Epithelial cell of alveolus of lung (primary cell): ENCODE results near the gene RPL12. TPM values are rescaled to one million over a fixed set of nuclear protein-coding genes. Genes with fewer than 3 reads are reported as not detected.

Experiments used
- total RNA-seq: library from RNA; depleted of rRNA; stranded (reverse); fragments of >200 nt; gene quantifications from 2 replicates; pipeline ENCODE4 v1.2.1, GENCODE V29; 2015

The RPL12 gene
- total RNA-seq: 3,154 and 4,961 TPM in 2 replicates

DNA sequence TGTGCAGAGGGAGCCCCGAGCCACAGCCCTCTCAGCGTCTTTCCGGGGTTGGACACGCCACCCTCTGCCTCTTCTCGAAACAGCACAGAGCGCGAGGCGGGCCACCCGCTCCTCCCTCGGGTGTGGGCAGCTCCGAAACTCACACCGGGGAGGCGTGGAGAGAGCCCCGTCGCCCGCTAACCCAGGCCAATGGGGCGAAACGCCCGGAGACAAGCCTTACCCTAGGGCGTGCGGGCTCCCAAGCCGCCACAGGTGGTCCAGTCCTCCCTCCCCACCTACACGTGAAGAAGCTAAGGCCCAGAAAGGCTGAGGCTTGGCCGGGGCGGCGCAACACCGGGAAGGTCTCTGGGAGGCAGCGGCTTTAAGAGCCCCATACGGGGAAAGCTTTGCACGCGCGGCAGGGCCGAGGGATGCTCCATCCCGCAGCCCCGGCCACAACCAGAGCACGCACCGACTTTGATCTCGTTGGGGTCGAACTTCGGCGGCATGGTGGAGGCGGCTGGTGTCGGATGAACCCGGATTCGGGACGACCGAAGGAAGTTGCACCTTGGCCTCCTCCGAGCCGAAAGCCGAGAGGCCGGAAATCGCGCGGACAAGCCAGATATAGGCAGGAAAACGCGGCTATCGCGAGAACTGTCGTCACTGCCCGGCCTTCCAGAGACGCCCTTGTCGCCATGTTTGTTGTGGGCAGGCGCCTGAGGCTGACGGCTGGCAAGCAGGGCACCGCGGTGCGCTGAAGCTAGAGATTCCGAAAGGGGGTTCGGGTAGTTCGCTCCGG lies at the start of gene RPL12, which contains the start of gene LRSAM1:
TSS of gene RPL12 (minus strand) at position 577 of the 778 bp plus-strand sequence. CDS start at position 488, 89 bp downstream.
TSS of gene LRSAM1 (plus strand) at position 681 of the 778 bp plus-strand sequence. CDS start 3,018 bp downstream, outside the sequence.

DNA sequence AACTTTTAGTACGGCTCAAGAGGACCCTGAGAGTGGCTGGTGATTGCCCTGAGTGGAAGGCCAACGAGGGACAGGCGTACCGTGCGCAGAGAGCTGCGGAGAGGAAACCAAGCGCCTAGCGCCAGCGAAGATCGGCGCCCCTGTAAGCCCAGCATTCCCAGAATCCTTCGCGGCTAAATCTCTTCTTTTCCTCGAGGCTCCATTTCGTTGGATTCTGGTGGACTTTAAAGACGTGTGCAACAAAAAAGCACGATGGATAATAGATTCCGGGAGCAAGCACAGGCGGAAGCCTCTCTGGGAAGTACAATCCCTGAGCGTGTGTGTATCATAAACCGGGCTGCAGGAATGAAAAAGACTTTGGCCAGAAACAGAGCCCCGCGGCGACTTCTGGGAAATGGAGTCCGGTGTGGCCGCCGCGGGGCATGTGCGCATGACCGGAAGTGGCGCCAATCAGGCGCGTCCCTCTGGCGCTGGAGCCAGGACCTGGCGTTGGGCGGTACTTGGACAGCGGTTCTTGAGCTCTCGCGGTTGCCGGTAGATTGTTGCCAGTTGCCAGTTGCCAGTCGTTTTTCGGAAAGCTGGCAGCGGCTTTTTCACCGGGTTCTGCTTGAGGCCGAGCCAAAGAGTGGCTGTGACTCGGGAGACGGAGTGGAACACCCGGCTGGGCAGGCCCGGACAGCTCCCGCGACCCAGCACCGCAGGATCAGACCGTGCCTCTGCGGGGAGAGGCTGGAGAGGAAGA lies 27.1 kb downstream of the RPL12 start, which contains the start of gene ZNF79:
TSS of gene ZNF79 (plus strand) at position 449 of the 742 bp plus-strand sequence. CDS start 406 bp downstream, outside the sequence.

Other genes with a start within 250 kb of the RPL12 start
- gene GARNL3, start 186.6 kb downstream of the RPL12 start, total RNA-seq: 0.39 and 0.96 TPM in 2 replicates
- gene SLC2A8, start 54.2 kb downstream of the RPL12 start, total RNA-seq: 6.5 and 16.0 TPM in 2 replicates
- gene ZNF79, start 27.0 kb downstream of the RPL12 start, total RNA-seq: 5.9 and 6.6 TPM in 2 replicates
- gene LRSAM1, start 104 bp upstream of the RPL12 start, total RNA-seq: 7.3 and 17.6 TPM in 2 replicates
- gene STXBP1, start 160.9 kb upstream of the RPL12 start, total RNA-seq: 34.9 and 60.6 TPM in 2 replicates